OCI-LY7 (cell line): ENCODE results near the gene UVSSA. TPM values are rescaled to one million over a fixed set of nuclear protein-coding genes. Genes with fewer than 3 reads are reported as not detected.

Experiments used
- total RNA-seq, 2 experiments: library from RNA; depleted of rRNA in 1 of 2; stranded (reverse); fragments of >200 nt in 1 of 2; shearing (Covaris generic) in 1 of 2; gene quantifications; 2 replicates each; pipeline ENCODE4 v1.2.3, GENCODE V29; 2014 to 2022

UVSSA gene
- total RNA-seq, 2 experiments from 2014 or later = 13.2 to 43.2 TPM

Other genes with a start within 250 kb of the UVSSA start
- not detected in 2 replicates for gene RNF212, start 233.6 kb upstream of the UVSSA start, total RNA-seq (2014; rRNA removed; shearing (Covaris generic))
- gene RNF212, start 233.6 kb upstream of the UVSSA start, total RNA-seq (2022) = not detected in 2 replicates
- gene SPON2, start 174.6 kb upstream of the UVSSA start, total RNA-seq (2014; rRNA removed; shearing (Covaris generic)) = 4.7 and 8.4 TPM in 2 replicates
- gene SPON2, start 174.6 kb upstream of the UVSSA start, total RNA-seq (2022) = 33.3 and 35.3 TPM in 2 replicates
- 286 and 311 TPM in 2 replicates for gene CTBP1, start 98.1 kb upstream of the UVSSA start, total RNA-seq (2014; rRNA removed; shearing (Covaris generic))
- gene CTBP1, start 98.1 kb upstream of the UVSSA start, total RNA-seq (2022) = 228 and 238 TPM in 2 replicates
- gene MAEA, start 57.3 kb upstream of the UVSSA start, total RNA-seq (2014; rRNA removed; shearing (Covaris generic)) = 52.5 and 53.2 TPM in 2 replicates
- 59.3 and 64.2 TPM in 2 replicates for gene MAEA, start 57.3 kb upstream of the UVSSA start, total RNA-seq (2022)
- not detected in 2 replicates for gene NKX1-1, start 59.2 kb downstream of the UVSSA start, total RNA-seq (2014; rRNA removed; shearing (Covaris generic))
- gene NKX1-1, start 59.2 kb downstream of the UVSSA start, total RNA-seq (2022) = not detected in 2 replicates